Smooth muscle cell (in vitro differentiated cells): ENCODE data around the gene ZBTB22. TPM values are rescaled to one million over a fixed set of nuclear protein-coding genes. Genes with fewer than 3 reads are reported as not detected.

Source experiments
- DNase-seq: peaks from one replicate; lab custom pipeline; 2025; ENCODE audit not compliant: unreplicated experiment; lab: John Stamatoyannopoulos, UW
- H2AFZ ChIP-seq: fragments of 200-600 bp; sonication (generic); 2 replicates; pipeline ENCODE4 v1.6.0; 2016; ENCODE audit warnings: antibody characterized with exemption, low read depth, mild to moderate bottlenecking
- H3F3A ChIP-seq: fragments of 200-600 bp; sonication (generic); 2 replicates; pipeline ENCODE4 v1.6.0; 2017; ENCODE audit warnings: antibody characterized with exemption, low read depth
- H3K27ac ChIP-seq: fragments of 200-600 bp; sonication (generic); 2 replicates; pipeline ENCODE4 v1.5.1; 2016; ENCODE audit warnings: low read depth, mild to moderate bottlenecking
- H3K27me3 ChIP-seq: fragments of 200-600 bp; sonication (generic); 2 replicates; pipeline ENCODE4 v1.6.1; 2016; ENCODE audit warnings: low read depth, mild to moderate bottlenecking
- H3K36me3 ChIP-seq: fragments of 200-600 bp; sonication (generic); 2 replicates; pipeline ENCODE4 v1.5.1; 2016; ENCODE audit warnings: low read depth
- H3K4me1 ChIP-seq: fragments of 200-600 bp; sonication (generic); 2 replicates; pipeline ENCODE4 v1.5.1; 2016; ENCODE audit warnings: low read depth
- H3K4me2 ChIP-seq: fragments of 200-600 bp; sonication (generic); 2 replicates; pipeline ENCODE4 v1.6.0; 2016; ENCODE audit warnings: mild to moderate bottlenecking
- H3K4me3 ChIP-seq: fragments of 200-600 bp; sonication (generic); 2 replicates; pipeline ENCODE4 v1.5.1; 2016; ENCODE audit warnings: mild to moderate bottlenecking
- H3K79me2 ChIP-seq: fragments of 200-600 bp; sonication (generic); 2 replicates; pipeline ENCODE4 v1.6.0; 2016; ENCODE audit warnings: low read depth, mild to moderate bottlenecking
- H3K9ac ChIP-seq: fragments of 200-600 bp; sonication (generic); 2 replicates; pipeline ENCODE4 v1.6.0; 2016; ENCODE audit warnings: low read depth
- H3K9me3 ChIP-seq: fragments of 200-600 bp; sonication (generic); replicated peaks from 2 replicates; pipeline ENCODE4 v1.5.1; 2016; ENCODE audit warnings: low read depth
- H4K20me1 ChIP-seq: fragments of 200-600 bp; sonication (generic); 2 replicates; pipeline ENCODE4 v1.6.0; 2016; ENCODE audit warnings: low read depth
- CTCF ChIP-seq: fragments of 200-600 bp; sonication (generic); IDR thresholded peaks from 2 replicates; pipeline ENCODE4 v1.5.1; 2017; ENCODE audit warnings: borderline replicate concordance, mild to moderate bottlenecking, antibody characterized with exemption; ENCODE audit not compliant: insufficient read depth, poor library complexity, severe bottlenecking
- WGBS: methylation state at CpG from one replicate; pipeline ENCODE4 v1.1.7; 2016; ENCODE audit warnings: low lambda C conversion rate; 5-methylcytosine and 5-hydroxymethylcytosine counted together
- polyA plus RNA-seq: library from polyadenylated mRNA; unstranded; fragments of >200 nt; fragmentation: Nextera tagmentation; extraction: Ambion mirVana; gene quantifications from 2 replicates; pipeline ENCODE4 v1.2.1, GENCODE V29; 2016
- total RNA-seq: library from RNA; depleted of rRNA; stranded (reverse); fragments of >200 nt; gene quantifications from 2 replicates; pipeline ENCODE4 v1.2.3, GENCODE V29; 2014

The ZBTB22 gene
- total and polyA plus RNA-seq, 2 experiments from 2014 or later: 9.6 to 22.9 TPM

- H3K4me2 ChIP-seq: no peak overlapping the region
- no peak for TF ChIP-seq CTCF
- WGBS: 91% methylated on average over 3 of the region's 3 CpGs
- no peaks in the 10 kb centered on the region for H3K9me3 ChIP-seq
- H3K79me2 ChIP-seq: no peaks in the 10 kb centered on the region
- H3K4me3 ChIP-seq: no peak overlapping the region
- H4K20me1 ChIP-seq: no peaks in the 10 kb centered on the region
- H3K27me3 ChIP-seq: no peaks in the 10 kb centered on the region
- H3F3A ChIP-seq: no peaks in the 10 kb centered on the region
- H3K9ac ChIP-seq: no peak overlapping the region
- H3K4me1 ChIP-seq: no peaks in the 10 kb centered on the region
- no peak for DNase-seq
- H2AFZ ChIP-seq: no peak overlapping the region
- H3K36me3 ChIP-seq: no peaks in the 10 kb centered on the region
- H3K27ac ChIP-seq: no peak overlapping the region
Observed at GRCh38 chr6:33336495-33336894, 19.0 kb upstream of the ZBTB22 start.

GRCh38 chr6:33335916-33336315 is 18.4 kb upstream of the ZBTB22 start:
- Histone ChIP-seq H4K20me1 (no peaks in the 10 kb centered on the region), H2AFZ (no peak overlapping the region), H3K9me3 (no peaks in the 10 kb centered on the region), H3K4me3 (no peak overlapping the region), H3K4me1 (no peaks in the 10 kb centered on the region), H3K27me3 (no peaks in the 10 kb centered on the region), H3K9ac (no peak overlapping the region), H3K79me2 (no peaks in the 10 kb centered on the region), H3F3A (no peaks in the 10 kb centered on the region), H3K4me2 (no peak overlapping the region), H3K27ac (no peak overlapping the region), H3K36me3 (no peaks in the 10 kb centered on the region)
- no peak for DNase-seq
- WGBS: 93% methylated on average over 4 of the region's 4 CpGs
- no peak for TF ChIP-seq CTCF

GRCh38 chr6:33333666-33334065 is 16.1 kb upstream of the ZBTB22 start:
- H3K27ac ChIP-seq: no peak overlapping the region
- WGBS: 92% methylated on average over 4 of the region's 4 CpGs
- H3K4me2 ChIP-seq: no peak overlapping the region
- H3K9me3 ChIP-seq: no peaks in the 10 kb centered on the region
- no peaks in the 10 kb centered on the region for H3F3A ChIP-seq
- H3K27me3 ChIP-seq: no peaks in the 10 kb centered on the region
- TF ChIP-seq CTCF: no peak
- no peaks in the 10 kb centered on the region for H3K4me1 ChIP-seq
- no peaks in the 10 kb centered on the region for H4K20me1 ChIP-seq
- H3K9ac ChIP-seq: no peak overlapping the region
- no peaks in the 10 kb centered on the region for H3K36me3 ChIP-seq
- no peak overlapping the region for H2AFZ ChIP-seq
- H3K79me2 ChIP-seq: no peaks in the 10 kb centered on the region
- DNase-seq: no peak
- H3K4me3 ChIP-seq: no peak overlapping the region

GRCh38 chr6:33330736-33331135 is 13.2 kb upstream of the ZBTB22 start:
- Histone ChIP-seq H3K79me2 (no peaks in the 10 kb centered on the region), H4K20me1 (no peaks in the 10 kb centered on the region), H3K27ac (no peak overlapping the region), H3K4me1 (no peaks in the 10 kb centered on the region), H2AFZ (no peak overlapping the region), H3K9ac (no peak overlapping the region), H3K9me3 (no peaks in the 10 kb centered on the region), H3K36me3 (no peaks in the 10 kb centered on the region), H3K27me3 (no peaks in the 10 kb centered on the region), H3K4me3 (no peak overlapping the region), H3F3A (no peaks in the 10 kb centered on the region), H3K4me2 (no peak overlapping the region)
- DNase-seq: no peak
- TF ChIP-seq CTCF: no peak
- 88% methylated on average over 10 of the region's 10 CpGs for WGBS
